Mesendoderm (in vitro differentiated cells): ENCODE measurements around the gene GTF2I.
"Not testable (repeated sequence)": the region's sequence is repeated elsewhere in the genome, so short reads cannot be mapped to it uniquely, and the experiment has no call there.

ENCODE experiments used
- DNase-seq: peaks from one replicate; pipeline ENCODE4 v3.0.0; 2013
- H2AK5ac ChIP-seq: 2 replicates; pipeline ENCODE4 v1.6.1; 2013; ENCODE audit warnings: low read length, inconsistent platforms
- H2BK120ac ChIP-seq: 2 replicates; pipeline ENCODE4 v1.6.1; 2013; ENCODE audit warnings: low read depth, mild to moderate bottlenecking, low read length, moderate library complexity, mixed read lengths
- H2BK15ac ChIP-seq: replicated peaks from 2 replicates; pipeline ENCODE4 v1.6.1; 2013; ENCODE audit warnings: low read depth, mild to moderate bottlenecking, moderate library complexity
- H2BK5ac ChIP-seq: 2 replicates; pipeline ENCODE4 v1.6.1; 2013; ENCODE audit warnings: low read length, inconsistent platforms
- H3K18ac ChIP-seq: 2 replicates; pipeline ENCODE4 v1.6.1; 2013; ENCODE audit warnings: mild to moderate bottlenecking, low read length, mixed read lengths
- H3K23ac ChIP-seq: one replicate; pipeline ENCODE4 v1.6.1; 2013; ENCODE audit warnings: low read length
- H3K27ac ChIP-seq: 2 replicates; pipeline ENCODE4 v1.5.1; 2013; ENCODE audit warnings: low read depth, mild to moderate bottlenecking, inconsistent platforms, low read length, moderate library complexity
- H3K27me3 ChIP-seq: 2 replicates; pipeline ENCODE4 v1.6.1; 2013; ENCODE audit warnings: low read length, control low read depth, mild to moderate bottlenecking, inconsistent platforms; ENCODE audit not compliant: insufficient read depth, poor library complexity
- H3K36me3 ChIP-seq: 2 replicates; pipeline ENCODE4 v1.6.1; 2013; ENCODE audit warnings: low read length, inconsistent platforms; ENCODE audit not compliant: control insufficient read depth, insufficient read depth
- H3K4ac ChIP-seq: one replicate; pipeline ENCODE4 v1.6.1; 2013; ENCODE audit warnings: low read depth, mild to moderate bottlenecking, low read length, moderate library complexity
- H3K4me1 ChIP-seq: 2 replicates; pipeline ENCODE4 v1.6.1; 2013; ENCODE audit warnings: low read depth, low read length, inconsistent platforms; ENCODE audit not compliant: control insufficient read depth
- H3K4me2 ChIP-seq: 2 replicates; pipeline ENCODE4 v1.6.1; 2013; ENCODE audit warnings: low read length
- H3K4me3 ChIP-seq: 2 replicates; pipeline ENCODE4 v1.5.1; 2013; ENCODE audit warnings: mild to moderate bottlenecking, low read length
- H3K56ac ChIP-seq: one replicate; pipeline ENCODE4 v1.6.1; 2013; ENCODE audit warnings: low read length
- H3K79me1 ChIP-seq: 2 replicates; pipeline ENCODE4 v1.6.1; 2013; ENCODE audit warnings: low read length, inconsistent platforms
- H3K79me2 ChIP-seq: 2 replicates; pipeline ENCODE4 v1.6.1; 2013; ENCODE audit warnings: mild to moderate bottlenecking, low read length; ENCODE audit not compliant: control insufficient read depth, insufficient read depth
- H3K9ac ChIP-seq: 2 replicates; pipeline ENCODE4 v1.6.1; 2013; ENCODE audit warnings: low read length, inconsistent platforms
- H4K5ac ChIP-seq: one replicate; pipeline ENCODE4 v1.6.1; 2013; ENCODE audit warnings: low read length
- H4K8ac ChIP-seq: one replicate; pipeline ENCODE4 v1.6.1; 2013; ENCODE audit warnings: low read depth, mild to moderate bottlenecking, control low read depth, low read length, moderate library complexity
- WGBS: extraction: QIAGEN DNeasy Blood & Tissue Kit; methylation state at CpG from one replicate; pipeline ENCODE4 v1.1.7; 2013; ENCODE audit warnings: low lambda C conversion rate, missing lambda C conversion rate; ENCODE audit not compliant: insufficient coverage; ENCODE audit errors: extremely low coverage; 5-methylcytosine and 5-hydroxymethylcytosine counted together

GTF2I gene

DNA sequence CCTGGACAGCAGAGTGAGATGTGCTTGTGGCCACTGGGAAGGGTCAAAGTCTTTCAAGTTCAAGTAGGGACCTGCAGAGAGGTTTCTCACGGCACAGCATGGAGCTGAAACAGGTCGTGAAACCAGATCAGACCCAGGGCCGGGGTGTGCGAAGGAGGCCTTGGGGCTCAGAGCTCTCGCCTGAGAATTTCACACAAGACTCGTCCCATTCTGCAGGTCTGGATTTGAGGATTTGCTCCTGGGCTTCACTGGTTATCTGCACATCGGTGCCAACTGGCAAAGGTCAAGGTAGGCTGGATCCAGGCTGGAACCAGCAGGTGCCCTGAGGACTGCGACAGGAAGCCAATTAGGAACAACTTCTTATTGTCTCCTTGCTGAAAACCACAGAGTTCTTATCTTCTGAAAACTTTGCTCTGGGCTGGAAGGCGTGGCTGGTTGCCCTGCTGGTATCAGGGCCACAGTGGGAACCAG is 24.0 kb upstream of the GTF2I start:
- H2BK120ac ChIP-seq: no peak overlapping the region
- no peak overlapping the region for H3K27ac ChIP-seq

GRCh38 chr7:74637745-74638144 is 19.8 kb upstream of the GTF2I start:
- H3K79me1 ChIP-seq: no peaks in the 10 kb centered on the region
- no peak overlapping the region for H2BK120ac ChIP-seq
- no peaks in the 10 kb centered on the region for H3K36me3 ChIP-seq
- H3K79me2 ChIP-seq: no peaks in the 10 kb centered on the region
- no peak overlapping the region for H3K4ac ChIP-seq
- no peak overlapping the region for H3K23ac ChIP-seq
- no peak overlapping the region for H3K18ac ChIP-seq
- no peak overlapping the region for H2AK5ac ChIP-seq
- DNase-seq: no peak
- no peak overlapping the region for H4K8ac ChIP-seq
- no peak overlapping the region for H2BK15ac ChIP-seq
- no peak overlapping the region for H3K4me2 ChIP-seq
- no peak overlapping the region for H3K9ac ChIP-seq
- H2BK5ac ChIP-seq: no peak overlapping the region
- H3K27ac ChIP-seq: no peak overlapping the region
- H3K27me3 ChIP-seq: no peaks in the 10 kb centered on the region
- no CpG with 5 or more reads among the region's 7 CpGs for WGBS
- H3K4me1 ChIP-seq: no peaks in the 10 kb centered on the region
- H4K5ac ChIP-seq: no peak overlapping the region
- no peak overlapping the region for H3K4me3 ChIP-seq
- no peak overlapping the region for H3K56ac ChIP-seq

More for the DNA sequence above, 24.0 kb upstream of the GTF2I start:
- no peak overlapping the region for H3K4ac ChIP-seq
- H2AK5ac ChIP-seq: no peak overlapping the region
- H3K56ac ChIP-seq: no peak overlapping the region
- no peaks in the 10 kb centered on the region for H3K36me3 ChIP-seq
- no peak overlapping the region for H3K4me2 ChIP-seq
- no peaks in the 10 kb centered on the region for H3K4me1 ChIP-seq
- H3K79me2 ChIP-seq: no peaks in the 10 kb centered on the region
- H3K18ac ChIP-seq: no peak overlapping the region
- no peak overlapping the region for H2BK5ac ChIP-seq
- H3K4me3 ChIP-seq: no peak overlapping the region
- no peak overlapping the region for H3K23ac ChIP-seq
- H3K79me1 ChIP-seq: no peaks in the 10 kb centered on the region
- H4K8ac ChIP-seq: no peak overlapping the region
- no peak for DNase-seq
- no CpG with 5 or more reads among the region's 9 CpGs for WGBS
- H3K9ac ChIP-seq: no peak overlapping the region
- H2BK15ac ChIP-seq: no peak overlapping the region
- no peaks in the 10 kb centered on the region for H3K27me3 ChIP-seq
- H4K5ac ChIP-seq: no peak overlapping the region

DNA sequence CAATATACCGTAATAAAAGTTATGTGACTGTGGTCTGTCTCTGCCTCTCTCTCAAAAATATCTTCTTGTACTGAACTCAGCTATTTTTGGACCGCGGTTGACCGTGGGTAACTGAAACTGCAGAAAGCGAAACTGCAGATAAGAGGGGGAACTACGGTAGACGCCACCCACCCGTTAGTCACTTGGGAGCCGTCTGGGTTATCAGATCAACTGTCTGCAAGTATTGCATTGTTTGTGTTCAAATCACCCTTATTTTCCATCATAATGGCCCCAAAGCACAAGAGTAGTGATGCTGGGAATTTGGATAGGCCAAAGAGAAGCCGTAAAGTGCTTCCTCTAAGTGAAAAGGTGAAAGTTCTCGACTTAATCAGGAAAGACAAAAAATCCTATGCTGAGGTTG is 7.5 kb upstream of the GTF2I start:
- not testable (repeated sequence) for H4K5ac ChIP-seq, H2BK5ac ChIP-seq, H2BK120ac ChIP-seq, H2AK5ac ChIP-seq, H3K4me1 ChIP-seq, H3K79me2 ChIP-seq, H3K4me2 ChIP-seq, H3K4ac ChIP-seq, H3K4me3 ChIP-seq, H3K18ac ChIP-seq, H3K36me3 ChIP-seq, H3K79me1 ChIP-seq, H4K8ac ChIP-seq, H3K9ac ChIP-seq, H3K27ac ChIP-seq, H2BK15ac ChIP-seq, H3K23ac ChIP-seq, H3K27me3 ChIP-seq
- peak overlapping the region; percentile 42 for H3K56ac ChIP-seq
- DNase-seq: peak; percentile 81
- WGBS: no CpG with 5 or more reads among the region's 11 CpGs

GRCh38 chr7:74650493-74651132 is 6.9 kb upstream of the GTF2I start:
- not testable (repeated sequence) for H2BK5ac ChIP-seq, H2BK15ac ChIP-seq, H3K79me1 ChIP-seq, H3K27me3 ChIP-seq, H3K27ac ChIP-seq, H4K5ac ChIP-seq, H4K8ac ChIP-seq, H3K4me2 ChIP-seq, H3K79me2 ChIP-seq, H3K4me1 ChIP-seq, H2BK120ac ChIP-seq, H3K23ac ChIP-seq, H3K18ac ChIP-seq, H2AK5ac ChIP-seq, H3K9ac ChIP-seq, H3K4ac ChIP-seq, DNase-seq, H3K4me3 ChIP-seq, H3K36me3 ChIP-seq
- H3K56ac ChIP-seq: peak overlapping the region; percentile 49
- no CpG with 5 or more reads among the region's 9 CpGs for WGBS

GRCh38 chr7:74651133-74651504 is 6.4 kb upstream of the GTF2I start:
- not testable (repeated sequence) for H3K4me3 ChIP-seq, H3K27me3 ChIP-seq, H4K5ac ChIP-seq, H3K23ac ChIP-seq, H3K79me1 ChIP-seq, H3K36me3 ChIP-seq, H3K9ac ChIP-seq, H3K4me2 ChIP-seq, H3K27ac ChIP-seq, H2BK120ac ChIP-seq, H3K18ac ChIP-seq, H2BK15ac ChIP-seq, H3K56ac ChIP-seq, H3K4ac ChIP-seq, H4K8ac ChIP-seq, H3K79me2 ChIP-seq, DNase-seq, H3K4me1 ChIP-seq, H2BK5ac ChIP-seq, H2AK5ac ChIP-seq
- no CpG with 5 or more reads among the region's 12 CpGs for WGBS

- no peak overlapping the region for H3K4ac ChIP-seq
- H3K9ac ChIP-seq: no peak overlapping the region
- H3K4me2 ChIP-seq: no peak overlapping the region
- no CpG with 5 or more reads among the region's 11 CpGs for WGBS
- no peak overlapping the region for H3K27ac ChIP-seq
- peak overlapping the region; percentile 25 for H3K56ac ChIP-seq
- H2BK120ac ChIP-seq: peak overlapping the region; percentile 31
- no peaks in the 10 kb centered on the region for H3K79me1 ChIP-seq
- no peak overlapping the region for H2BK15ac ChIP-seq
- no peaks in the 10 kb centered on the region for H3K27me3 ChIP-seq
- no peak overlapping the region for H4K8ac ChIP-seq
- no peak overlapping the region for H3K23ac ChIP-seq
- H3K4me1 ChIP-seq: peaks cover 4% of the 10 kb centered on the region
- no peak overlapping the region for H3K18ac ChIP-seq
- no peak overlapping the region for H4K5ac ChIP-seq
- H3K4me3 ChIP-seq: no peak overlapping the region
- no peak overlapping the region for H2BK5ac ChIP-seq
- peaks cover 2% of the 10 kb centered on the region for H3K79me2 ChIP-seq
- no peak for DNase-seq
- no peak overlapping the region for H2AK5ac ChIP-seq
- no peaks in the 10 kb centered on the region for H3K36me3 ChIP-seq
These were observed 3.8 kb upstream of the GTF2I start for GRCh38 chr7:74653686-74654181.
